Activated CD8-positive, alpha-beta memory T cell treated with anti-CD3 and anti-CD28 coated beads, Interleukin-2, amount 50 U/mL, for 24 hours (primary cell): Measurements from ENCODE around the gene PRKG1.
"Not testable (repeated sequence)": the region's sequence is repeated elsewhere in the genome, so short reads cannot be mapped to it uniquely, and the experiment has no call there.

Experiments used
- DNase-seq: peaks from one replicate; pipeline ENCODE4 v3.0.0-alpha.2; 2020; ENCODE audit errors: extremely low read depth

The PRKG1 gene

DNA sequence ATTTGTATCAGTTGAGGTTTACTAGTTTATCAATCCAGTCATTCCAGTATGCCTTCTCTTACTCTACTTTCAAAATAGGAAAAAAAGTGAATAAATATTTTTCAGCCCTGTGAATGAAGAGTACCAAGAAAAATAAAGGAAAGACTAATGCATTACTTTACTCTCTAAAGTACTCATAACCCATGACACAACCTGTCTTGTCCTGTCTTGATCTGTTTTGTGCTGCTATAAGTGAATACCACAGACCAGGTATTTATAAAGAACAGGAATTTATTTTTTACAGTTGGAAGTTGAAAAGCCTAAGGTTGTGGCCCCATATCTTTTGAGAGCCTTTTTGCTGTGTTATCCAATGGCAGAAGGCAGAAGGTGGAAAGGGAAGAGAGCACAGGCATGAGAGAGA is 1045.2 kb downstream of the PRKG1 start:
- DNase-seq, result no peak

DNA sequence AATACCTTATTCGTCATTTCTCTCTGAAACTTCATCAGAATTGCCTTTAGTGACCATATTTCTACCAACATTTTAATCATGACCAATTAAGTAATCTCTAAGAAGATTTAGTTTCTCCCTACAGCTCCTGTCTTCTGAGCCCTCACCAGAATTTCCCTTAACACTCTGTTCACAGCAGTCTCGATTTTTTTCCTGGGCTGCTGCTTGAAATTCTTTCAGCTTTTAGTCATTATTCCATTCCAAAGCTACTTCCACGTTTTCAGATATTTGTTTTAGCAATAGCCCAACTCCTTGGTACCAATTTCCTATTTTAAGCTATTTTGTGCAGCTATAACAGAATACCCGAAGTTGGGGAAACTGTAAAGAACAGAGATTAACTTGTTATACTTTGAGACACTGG is 1047.4 kb downstream of the PRKG1 start:
- DNase-seq, result no peak

DNA sequence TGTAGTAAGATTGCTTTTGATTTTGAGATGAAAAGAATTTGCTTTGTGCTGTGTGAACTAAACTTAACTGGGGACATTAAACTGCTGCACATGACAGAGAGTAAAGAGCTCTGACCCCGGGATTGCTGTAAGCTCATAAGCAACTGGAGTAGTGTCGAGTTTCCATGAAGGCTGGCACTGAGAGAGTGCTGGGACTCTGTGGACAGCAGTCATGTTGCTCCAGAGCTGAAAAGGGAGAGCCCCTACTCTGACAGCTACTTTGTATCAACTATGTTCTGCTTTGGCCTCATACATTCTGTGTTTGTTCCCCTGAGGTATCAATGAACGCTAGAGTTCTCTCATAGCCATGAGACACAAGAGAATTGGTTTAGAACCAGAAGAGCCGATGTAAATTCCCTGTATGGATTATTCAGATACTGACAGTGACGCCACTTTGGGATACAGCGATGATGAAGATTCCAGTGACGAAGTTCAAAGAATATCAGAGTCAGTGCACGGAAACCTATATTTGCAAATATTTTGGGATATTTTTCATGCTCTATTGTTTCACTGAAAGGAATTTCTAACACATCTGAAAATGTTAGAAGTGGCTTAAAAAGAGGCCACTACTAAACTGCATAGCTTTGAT is 1053.9 kb downstream of the PRKG1 start:
- no peak for DNase-seq

DNA sequence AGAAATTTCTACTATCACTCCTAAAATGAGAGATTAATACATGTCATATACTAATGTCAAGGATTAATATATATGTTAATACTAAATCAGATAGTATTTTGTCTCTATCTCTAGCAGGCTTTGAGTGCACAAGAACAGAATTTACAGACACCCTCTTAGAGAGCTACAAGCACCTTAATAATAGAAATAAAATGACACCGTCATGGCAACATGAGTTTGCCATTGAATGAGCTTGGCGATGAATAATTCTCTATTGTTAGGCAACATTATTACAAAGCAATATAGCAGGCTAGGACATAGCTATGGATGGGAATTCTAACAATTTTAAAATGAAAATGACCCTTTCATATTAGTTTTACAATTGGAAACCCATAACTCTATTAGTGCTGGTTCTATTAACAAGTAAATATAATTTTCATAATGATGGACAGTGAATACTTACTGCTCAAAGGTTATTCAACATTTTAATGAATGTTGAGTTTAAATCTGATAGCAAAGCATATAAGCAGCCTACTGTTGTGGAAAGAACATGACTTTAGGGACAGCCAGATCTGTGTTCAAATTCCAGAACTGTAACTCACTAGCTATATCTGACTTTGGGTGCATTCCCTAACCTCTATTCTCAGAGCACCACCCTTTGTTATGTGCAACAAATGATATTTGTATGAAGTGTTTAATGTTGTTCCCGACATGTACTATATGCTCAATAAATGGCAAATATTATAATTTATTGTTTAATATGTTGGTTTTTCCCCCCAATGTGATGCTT is 1055.3 kb downstream of the PRKG1 start:
- no peak for DNase-seq

DNA sequence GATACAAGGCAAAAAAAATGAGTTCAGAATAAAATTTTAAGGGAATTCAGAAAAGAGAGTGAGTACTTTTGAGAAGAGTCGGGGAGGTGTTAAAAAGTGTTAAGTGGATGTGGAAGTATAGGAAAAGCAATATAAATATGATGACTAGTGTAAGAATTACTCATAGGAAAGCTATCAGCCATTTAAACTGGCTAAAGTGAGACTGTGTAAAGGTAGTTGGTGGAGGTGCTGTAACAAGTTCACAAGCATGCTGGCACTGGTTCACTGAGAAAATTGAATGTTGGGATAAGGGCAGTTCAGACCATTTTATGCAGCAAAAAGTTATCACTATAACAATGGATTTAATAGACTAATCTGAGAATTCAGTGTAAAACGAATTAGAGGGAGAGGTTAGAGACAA is 1060.8 kb downstream of the PRKG1 start:
- DNase-seq, result no peak

DNA sequence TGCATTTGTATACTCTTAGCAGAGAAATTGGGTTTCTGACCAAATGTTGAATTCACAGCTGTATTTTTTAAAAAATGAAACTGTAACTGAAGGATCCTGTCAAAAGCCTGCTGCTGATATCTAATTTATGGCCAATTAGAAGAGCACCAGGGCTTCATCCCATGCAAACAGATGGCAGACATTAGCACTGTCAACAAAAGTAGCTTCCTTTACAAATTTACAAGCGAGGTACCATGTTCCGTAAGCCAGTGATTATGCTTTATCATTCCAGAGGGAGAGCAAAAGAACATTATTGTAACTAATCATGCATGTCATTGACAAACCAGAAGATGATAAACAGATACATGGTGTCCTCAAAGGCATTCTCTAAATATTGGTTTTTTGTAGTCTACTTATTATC is 1062.6 kb downstream of the PRKG1 start:
- DNase-seq, result no peak

DNA sequence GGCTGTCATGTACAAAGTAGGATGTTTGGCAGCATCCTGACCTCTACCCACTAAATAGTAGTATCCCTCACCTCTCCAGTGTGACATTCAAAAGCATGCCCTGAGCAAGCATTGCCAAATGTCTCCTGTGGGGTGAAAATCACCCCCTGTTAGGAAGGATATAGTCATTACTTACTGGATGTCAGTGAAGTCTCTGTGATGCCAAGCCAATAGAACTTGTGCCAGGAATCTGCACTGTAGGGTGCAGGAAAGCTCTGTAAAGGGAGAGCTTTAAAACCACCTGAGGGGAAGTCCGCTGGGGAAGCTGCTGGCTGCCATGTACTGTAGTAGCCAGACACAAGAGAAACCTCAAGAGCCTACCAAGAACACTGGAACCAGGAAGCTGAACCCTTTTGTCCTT is 1069.1 kb downstream of the PRKG1 start:
- DNase-seq, result no peak

DNA sequence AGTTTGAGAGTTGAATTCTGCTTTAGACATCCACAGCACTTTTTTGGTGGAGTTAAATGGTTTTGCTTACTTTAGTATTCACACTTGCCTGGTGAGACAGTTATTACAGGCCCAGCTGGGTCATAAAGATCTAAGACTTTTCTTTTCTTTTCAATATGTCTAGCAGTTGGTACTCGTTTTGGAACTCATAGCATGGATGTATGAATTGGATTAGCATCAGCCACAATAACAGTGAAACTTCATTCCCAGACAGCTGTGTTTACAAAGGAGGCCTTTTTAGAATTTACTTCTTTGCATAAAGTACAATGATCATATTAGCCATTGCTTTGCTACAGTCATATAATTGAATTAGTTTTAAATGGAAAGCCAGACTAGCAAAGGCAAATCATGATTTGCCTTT is 1071.3 kb downstream of the PRKG1 start:
- no peak for DNase-seq

DNA sequence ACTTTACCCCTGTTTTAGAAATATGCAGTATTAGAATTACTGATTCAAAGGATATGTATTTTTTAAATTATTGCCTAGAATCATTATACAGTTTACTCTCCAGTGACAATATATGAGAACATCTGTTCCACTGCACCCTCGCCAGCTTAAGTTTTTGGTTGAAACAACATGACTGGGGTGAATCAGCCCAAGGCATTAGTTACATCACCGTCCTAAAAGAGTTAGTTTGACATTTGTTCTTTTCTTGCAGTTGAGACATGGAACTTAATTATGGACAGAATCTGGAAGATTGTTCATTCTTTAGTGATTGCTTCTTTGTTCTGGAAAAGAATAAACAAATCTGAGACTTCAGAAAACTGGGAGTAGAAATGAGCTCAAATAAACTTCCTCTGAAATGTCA is 1072.5 kb downstream of the PRKG1 start:
- DNase-seq, result no peak

DNA sequence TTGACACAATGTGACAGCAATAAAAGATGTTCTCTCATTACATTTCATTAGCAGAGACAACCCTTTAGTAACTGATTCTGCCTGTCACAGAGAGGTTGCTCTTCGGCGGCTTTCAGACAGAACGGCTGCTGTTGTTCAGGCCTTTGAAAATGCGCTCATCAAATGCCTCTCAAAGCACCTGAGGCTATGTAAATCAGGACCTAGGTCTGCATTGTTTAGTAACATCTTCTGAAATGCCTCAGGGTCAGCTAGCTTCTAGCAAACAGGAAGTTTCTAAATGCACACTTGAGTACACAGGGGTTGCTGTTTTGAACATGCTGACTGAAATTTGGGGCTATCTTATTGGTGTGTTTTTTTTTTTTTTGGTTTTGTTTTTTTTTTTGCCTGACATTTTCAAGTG is 1096.5 kb downstream of the PRKG1 start:
- no peak for DNase-seq

DNA sequence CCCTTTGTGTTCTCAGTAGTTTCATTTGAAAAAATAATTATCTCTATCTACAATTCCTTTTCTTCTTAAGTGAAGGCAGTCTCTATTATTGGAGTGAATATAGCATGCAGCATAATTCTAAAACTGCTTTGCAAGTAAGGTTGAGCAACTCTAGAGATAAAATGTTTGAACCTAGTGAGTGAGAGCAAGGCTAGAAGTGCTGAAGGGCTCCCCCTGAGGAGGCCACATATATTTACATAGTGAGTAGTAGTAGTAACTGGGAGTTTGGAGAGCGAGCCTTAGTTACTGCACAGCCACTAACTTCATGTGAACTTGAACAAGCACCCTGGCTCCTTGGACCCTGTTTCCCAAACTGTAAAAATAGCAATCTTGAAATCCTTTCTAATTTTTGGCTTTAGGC is 1098.3 kb downstream of the PRKG1 start:
- DNase-seq, result no peak

DNA sequence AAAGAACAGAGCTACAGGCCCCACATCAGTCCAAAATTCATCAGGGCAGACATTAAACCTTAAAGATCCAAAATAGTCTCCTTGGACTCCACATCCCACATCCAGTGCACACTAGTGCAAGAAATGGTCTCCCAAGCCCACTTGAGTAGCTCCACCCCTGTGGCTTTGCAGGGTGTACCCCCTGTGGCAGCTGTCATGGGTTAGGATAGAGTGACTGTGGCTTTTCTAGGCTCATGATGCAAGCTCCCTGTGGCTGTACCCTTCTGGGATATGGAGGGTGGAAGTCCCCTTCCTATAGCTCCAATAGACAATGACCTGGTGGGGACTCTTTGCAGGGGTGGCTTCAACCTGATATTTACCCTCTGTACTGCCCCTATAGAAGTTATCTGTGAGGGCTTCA is 1111.0 kb downstream of the PRKG1 start:
- no peak for DNase-seq

DNA sequence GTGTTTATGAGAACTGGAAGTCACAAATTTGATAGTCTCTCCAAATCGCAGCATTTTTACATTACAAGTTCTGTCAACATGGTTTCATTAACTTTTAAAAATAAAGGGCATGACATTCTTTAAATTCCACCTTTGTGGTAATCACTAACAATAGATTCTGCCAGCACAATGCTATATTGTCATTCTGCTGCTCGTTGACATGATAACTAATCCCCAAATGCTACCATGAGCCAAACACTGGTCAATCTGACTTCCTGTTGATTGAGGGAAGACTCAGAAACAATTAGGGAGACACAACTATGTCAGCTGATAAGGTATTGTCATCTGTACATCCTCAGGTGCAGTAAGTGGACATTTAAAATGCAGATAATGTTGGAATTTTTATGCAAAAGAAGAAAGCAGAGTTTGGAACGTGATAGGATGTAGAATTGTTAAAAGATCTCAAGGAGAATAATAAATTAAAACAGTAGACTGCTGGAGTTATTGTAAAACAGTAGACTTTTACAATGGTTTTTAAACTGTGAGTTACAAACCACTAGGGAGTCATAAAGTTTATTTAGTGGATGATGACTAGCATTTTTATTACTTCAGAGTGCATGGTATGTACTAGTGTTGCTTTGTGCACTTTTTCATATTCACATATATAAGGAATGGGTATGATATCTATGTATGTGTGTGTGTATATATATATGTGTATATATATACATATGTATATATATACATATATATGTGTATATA is 1113.4 kb downstream of the PRKG1 start:
- DNase-seq, result no peak

DNA sequence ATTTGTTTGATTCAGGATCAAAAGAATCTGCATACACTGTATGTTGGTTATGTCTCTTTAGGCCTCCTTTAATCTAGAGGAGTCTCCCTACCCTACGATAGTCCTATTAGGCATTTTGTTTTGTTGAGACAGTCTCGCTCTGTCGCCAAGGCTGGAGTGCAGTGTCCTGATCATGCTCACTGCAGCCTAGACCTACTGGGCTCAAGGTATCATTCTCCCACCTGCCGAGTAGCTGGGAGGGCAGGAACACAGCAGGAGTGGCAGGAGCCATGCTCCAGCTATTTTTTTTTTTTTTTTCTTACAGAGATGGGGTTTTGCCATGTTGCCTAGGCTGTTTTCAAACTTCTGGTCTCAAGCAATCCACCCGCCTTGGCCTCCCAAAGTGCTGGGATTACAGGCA is 1116.8 kb downstream of the PRKG1 start:
- no peak for DNase-seq

DNA sequence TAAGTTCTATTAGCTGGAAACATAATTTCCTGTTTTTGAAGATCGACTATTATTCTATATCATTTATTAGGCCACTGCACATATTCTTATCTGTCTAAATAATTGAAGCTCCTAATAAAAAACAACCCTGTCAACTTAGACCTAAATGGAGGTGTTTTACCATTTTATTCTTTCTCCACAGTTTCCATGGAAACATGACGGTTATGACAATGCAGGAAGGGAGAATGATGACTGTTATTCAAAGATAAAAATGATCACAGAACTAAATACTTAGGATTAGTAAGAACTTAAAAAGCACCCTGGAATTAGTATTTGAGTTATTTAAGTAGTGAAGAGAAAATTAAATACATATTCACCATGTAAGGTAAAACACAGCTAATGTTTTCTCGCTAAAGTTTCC is 1119.9 kb downstream of the PRKG1 start:
- no peak for DNase-seq

DNA sequence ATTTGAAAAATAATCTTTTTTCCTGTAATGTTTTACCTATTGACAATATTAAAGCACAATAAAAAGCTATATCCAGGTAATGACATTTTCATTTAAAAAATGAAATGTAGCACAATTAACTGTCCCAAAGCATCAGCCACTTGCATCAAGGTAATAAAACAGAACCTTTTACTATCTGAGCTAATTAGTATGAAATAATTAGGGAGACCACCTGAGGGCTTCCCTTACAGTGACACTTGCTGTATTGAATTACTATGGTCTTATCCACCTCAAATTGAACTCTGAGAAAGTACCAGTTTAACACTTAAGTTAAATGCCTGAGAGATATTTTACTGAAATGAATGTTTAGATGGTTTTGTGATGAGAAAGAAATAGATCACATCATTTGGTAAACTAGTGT is 1120.4 kb downstream of the PRKG1 start:
- no peak for DNase-seq

DNA sequence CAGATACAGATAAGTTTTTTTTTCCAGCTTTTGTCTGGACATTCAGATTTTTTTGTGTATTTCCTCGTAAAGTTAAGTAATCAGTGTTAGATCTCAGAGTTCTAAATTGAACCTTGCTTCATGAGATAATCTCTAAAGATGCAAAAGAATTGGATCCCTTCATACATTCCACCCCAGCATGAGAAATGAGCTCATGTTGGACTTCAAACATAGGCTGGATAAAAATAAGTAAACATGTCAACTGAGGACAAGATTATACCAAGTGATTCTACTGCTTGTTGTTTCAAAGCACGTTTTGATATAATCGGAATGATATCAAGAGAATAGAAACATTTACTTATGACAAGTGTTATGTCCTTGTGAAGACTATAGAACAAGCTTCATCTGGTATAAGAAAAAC is 1122.8 kb downstream of the PRKG1 start:
- DNase-seq, result no peak

DNA sequence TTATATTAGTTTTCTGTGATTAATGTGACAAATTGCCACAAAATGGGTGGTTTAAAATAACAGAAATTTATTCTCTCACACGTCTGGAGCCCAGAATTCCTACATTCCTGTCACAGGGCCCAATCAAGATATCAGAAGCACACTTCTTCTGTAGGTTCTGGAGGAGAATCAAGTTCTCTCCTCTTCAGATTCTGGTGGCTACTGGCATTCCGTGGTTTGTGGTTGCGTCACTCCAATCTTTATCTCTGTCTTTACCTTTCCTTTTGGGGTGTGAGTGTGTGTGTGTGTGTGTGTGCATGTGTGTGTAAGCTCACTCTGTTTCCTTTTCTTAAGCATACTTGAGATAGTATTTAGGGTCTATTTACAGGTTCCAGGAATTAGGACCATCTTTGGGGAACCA is 1124.3 kb downstream of the PRKG1 start:
- DNase-seq, result no peak

DNA sequence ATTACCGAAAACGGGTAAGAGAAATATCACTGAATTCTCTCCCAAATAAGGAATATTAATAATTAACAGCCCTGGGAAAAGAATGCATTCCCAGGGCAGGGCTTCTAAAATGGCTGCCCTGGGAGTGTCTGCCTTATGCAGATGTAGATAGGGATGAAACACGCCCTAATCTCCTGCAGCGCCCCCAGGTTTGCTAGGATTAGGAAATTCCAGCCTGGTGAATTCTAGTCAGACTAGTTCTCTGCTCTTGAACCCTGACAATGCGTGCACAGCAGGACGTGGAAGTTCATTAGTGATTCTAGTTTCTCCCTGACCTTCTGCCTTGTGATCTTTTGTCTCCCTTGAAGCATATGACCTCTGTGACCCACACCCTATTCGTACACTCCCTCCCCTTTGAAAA is 1130.6 kb downstream of the PRKG1 start:
- DNase-seq, result not testable (repeated sequence)

DNA sequence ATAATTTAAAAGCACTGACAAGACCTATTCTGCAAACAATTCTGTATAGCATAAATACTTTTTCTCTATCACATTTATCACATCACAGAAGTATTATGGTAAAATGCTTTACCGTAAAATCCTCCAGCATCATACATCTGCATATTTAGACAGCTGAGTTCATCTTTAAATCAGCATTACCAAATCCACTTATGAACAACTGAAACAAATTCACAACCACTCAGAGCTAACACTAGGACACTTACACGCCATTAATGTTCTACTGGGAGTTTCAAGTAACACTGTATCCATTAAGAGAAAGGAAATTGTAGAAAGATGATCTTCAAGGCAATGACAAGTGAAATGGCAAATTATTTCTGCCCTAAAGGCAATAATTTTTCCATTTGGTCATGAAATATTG is 1134.1 kb downstream of the PRKG1 start:
- no peak for DNase-seq

DNA sequence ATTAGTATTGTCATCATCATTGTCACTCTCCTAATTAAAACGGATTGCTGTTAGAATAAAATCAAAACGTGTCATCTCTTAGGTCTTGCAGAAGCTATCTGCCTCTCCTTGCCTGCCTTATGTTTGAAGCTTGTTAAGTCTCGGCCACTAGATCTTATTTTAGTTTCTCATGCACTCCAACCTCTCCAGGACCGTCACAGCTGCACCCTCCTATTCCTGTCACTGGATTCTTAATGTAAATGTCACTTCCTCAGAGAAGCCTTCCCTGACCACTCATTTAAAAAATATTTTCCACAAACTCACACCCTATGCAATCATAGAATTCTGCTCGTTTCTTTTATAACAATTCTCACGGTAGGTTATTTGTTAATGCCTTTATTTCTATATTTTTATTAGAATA is 1135.9 kb downstream of the PRKG1 start:
- DNase-seq, result no peak

DNA sequence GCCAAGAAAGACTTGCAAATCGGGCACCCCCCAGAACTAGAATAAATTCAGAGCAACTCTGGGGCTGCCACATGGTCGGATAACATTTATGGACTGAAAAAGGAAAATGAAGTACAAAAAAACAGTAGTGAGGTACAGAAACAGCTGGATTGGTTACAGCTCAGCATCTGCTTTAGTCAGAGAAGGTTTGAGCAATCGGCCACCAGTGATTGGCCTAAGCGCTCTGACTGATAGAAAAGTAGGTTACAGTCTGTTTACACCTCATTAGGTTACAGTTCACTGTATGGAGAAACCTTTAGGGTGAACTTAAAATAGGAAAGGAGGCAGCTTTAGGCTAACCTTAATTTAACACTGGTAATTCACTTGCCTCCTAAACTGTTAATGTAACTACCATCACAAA is 1137.8 kb downstream of the PRKG1 start:
- DNase-seq, result no peak

DNA sequence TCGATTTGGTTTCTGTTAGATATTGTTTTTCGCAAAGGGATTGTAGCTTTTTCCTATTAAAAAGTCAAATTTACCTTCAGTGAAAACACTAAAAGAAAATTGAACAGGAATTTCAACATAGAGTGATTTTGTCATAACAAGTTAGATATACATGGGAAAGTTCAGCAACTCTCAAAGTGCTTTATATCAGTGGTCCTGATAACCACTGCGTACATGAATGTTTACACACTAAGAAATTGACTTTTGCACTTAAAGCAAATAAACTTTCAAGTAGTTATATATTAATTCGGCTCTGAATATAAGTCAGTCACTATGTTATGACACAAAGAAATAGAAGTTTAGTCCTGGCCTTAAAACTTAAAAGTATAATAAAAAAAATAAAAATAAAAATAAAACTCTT is 1138.5 kb downstream of the PRKG1 start:
- no peak for DNase-seq
